PFSK-1 (cell line): ENCODE data around the gene TUBA4A.

ENCODE experiments used
- FOXP2 ChIP-seq: optimal IDR thresholded peaks from 2 replicates; pipeline ENCODE3; 2011; ENCODE audit warnings: borderline replicate concordance, control low read depth, inconsistent platforms; ENCODE audit not compliant: insufficient read depth; ENCODE audit errors: extremely low read length, extremely low read depth
- POLR2AphosphoS5 ChIP-seq: IDR thresholded peaks from 2 replicates; pipeline ENCODE4 v1.6.1; 2012; ENCODE audit warnings: low read depth, mild to moderate bottlenecking, control low read depth, low read length, moderate library complexity
- REST ChIP-seq, 2 experiments: IDR thresholded peaks; 2 replicates each; pipeline versions ENCODE4 v1.6.1 to v1.8.0; 2011 to 2012; ENCODE audit warnings: low read depth in 2 of 2, low read length in 2 of 2, control low read depth in 1 of 2, inconsistent platforms in 1 of 2, mild to moderate bottlenecking in 1 of 2, moderate library complexity in 1 of 2; ENCODE audit not compliant: insufficient read depth in 1 of 2
- SIN3A ChIP-seq: IDR thresholded peaks from 2 replicates; pipeline ENCODE4 v1.6.1; 2012; ENCODE audit warnings: mild to moderate bottlenecking, low read length, moderate library complexity, borderline replicate concordance; ENCODE audit not compliant: insufficient read depth
- TAF1 ChIP-seq: IDR thresholded peaks from 2 replicates; pipeline ENCODE4 v1.6.1; 2012; ENCODE audit warnings: low read length, control low read depth, borderline replicate concordance; ENCODE audit not compliant: insufficient read depth

TUBA4A gene

GRCh38 chr2:219228911-219229304 is 24.8 kb downstream of the TUBA4A start:
- no peak for TF ChIP-seq REST (IDR thresholded peaks at IDR 0.05; ENCODE audit: insufficient read depth in 1 of 2, low read depth in 2 of 2, low read length in 2 of 2)
- no peak for TF ChIP-seq FOXP2
- no peak for TF ChIP-seq POLR2AphosphoS5
- TF ChIP-seq TAF1 = no peak
- TF ChIP-seq SIN3A = no peak

DNA sequence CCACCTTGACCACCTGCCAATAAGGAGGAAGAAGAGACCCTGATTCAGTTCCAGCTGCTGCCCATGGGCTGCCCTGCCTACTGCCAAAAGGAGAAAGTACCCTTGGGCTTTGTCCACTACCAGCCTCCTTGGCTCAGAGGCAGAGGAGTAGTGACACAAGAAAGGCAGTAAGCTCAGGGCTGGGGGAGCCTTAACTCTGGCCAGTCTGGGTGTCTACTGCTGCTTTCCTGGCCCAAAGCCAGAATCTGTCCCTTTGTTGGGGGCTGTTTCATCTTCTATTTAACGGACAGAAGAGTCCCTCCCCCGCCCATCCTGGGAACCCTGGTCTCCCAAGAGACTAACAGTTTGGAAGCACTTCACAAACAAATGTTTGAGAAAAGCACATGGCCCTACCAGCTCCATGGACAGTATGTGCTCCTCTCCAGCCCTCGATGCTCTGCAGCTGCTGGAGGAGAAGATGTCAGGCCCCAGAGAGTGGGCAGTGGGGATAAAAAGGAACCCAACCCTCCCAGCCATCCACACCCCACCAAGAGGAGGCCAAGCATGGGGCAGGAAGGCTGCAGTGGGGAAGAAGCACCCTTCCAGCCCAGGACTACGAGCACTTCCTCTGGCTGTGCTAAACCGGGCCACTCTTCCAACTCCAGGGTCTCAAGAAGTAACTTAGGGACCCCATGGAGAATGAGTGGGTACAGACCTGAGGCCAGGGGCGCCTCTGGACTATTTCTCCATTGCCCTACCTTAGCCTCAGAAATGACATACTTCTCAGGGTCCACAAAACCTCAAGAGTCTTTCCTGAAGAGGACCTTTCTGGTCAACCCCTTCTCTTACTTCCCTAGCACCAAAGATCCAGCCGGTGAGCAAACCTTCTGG is 25.4 kb downstream of the TUBA4A start:
- TF ChIP-seq REST (IDR thresholded peaks at IDR 0.05; ENCODE audit: insufficient read depth in 1 of 2, low read depth in 2 of 2, low read length in 2 of 2) (no peak), TAF1 (no peak), SIN3A (no peak), POLR2AphosphoS5 (no peak), FOXP2 (no peak)

DNA sequence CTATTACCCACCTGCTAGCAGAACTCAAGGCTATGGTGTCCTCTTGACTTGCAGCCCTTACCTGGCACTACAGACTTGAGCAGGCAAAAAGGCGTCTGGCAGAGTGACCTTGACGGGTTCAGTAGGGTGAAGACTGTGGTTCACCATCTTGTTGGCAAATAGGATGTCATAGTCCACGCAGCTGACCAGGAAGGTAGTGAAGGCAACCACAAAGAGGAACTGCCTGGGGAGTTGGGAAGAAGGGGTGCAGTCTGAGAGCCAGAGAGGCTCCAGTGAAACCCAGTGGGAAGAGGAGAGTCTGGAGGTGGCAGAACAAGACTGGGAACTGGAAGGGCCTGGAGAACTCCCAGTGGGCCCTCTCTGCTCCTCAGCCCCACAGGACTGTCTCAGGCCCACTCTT is 28.4 kb downstream of the TUBA4A start:
- TF ChIP-seq TAF1 (no peak), FOXP2 (no peak), REST (IDR thresholded peaks at IDR 0.05; ENCODE audit: insufficient read depth in 1 of 2, low read depth in 2 of 2, low read length in 2 of 2) (no peak), SIN3A (no peak)

DNA sequence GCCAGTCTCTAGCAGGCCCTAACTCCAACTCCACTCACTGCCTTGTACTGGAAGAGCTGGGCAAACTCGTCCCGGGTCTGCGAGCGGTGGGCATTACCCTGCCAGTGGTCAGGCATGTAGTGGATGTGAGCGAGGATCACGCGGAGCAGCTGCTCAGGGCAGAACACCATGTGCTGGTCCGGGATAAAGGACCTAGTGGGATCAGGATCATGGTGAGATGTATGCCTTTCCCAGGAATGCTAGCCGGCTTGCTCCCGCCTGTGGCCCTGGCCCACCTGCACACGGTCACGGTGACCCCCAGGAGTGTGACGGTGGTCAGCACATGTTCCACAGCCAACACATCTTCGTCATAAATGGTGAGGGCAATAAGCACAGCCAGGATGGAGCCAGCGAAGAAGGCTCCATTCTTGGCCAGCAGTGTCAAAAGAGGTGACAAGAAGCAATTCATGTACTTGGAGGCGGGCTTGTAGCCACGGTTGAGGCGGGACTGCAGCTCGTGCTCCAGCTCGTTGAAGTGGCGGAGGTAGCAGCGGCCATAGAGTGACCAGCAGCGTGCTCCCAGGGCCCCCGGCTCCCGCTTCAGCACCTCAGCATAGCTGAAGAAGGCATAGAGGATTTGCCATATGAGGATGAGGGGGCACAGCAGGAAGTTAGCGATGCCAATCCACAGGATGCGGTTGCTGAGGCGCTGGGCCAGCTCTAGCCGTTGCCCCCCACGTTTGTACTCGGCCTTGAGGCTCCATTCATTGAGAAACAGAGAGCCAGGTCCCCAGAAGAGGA is 29.7 kb downstream of the TUBA4A start:
- no peak for TF ChIP-seq TAF1
- TF ChIP-seq REST (IDR thresholded peaks at IDR 0.05; ENCODE audit: insufficient read depth in 1 of 2, low read depth in 2 of 2, low read length in 2 of 2) = no peak
- no peak for TF ChIP-seq SIN3A
